Muscle layer of colon (tissue), 2 donors: ENCODE data around the gene DAPK1.

ENCODE experiments used
- H3K27ac ChIP-seq: one replicate; pipeline ENCODE4 v1.7.0; 2013; ENCODE audit warnings: low read depth, mild to moderate bottlenecking, low read length, moderate library complexity
- H3K27me3 ChIP-seq, 2 donors: one replicate each; pipeline ENCODE4 v1.7.0; 2013; ENCODE audit warnings: low read length in 2 of 2, mild to moderate bottlenecking in 2 of 2; ENCODE audit not compliant: insufficient read depth in 2 of 2, control insufficient read depth in 1 of 2
- H3K36me3 ChIP-seq: one replicate; pipeline ENCODE4 v1.7.0; 2013; ENCODE audit warnings: mild to moderate bottlenecking, low read length; ENCODE audit not compliant: insufficient read depth
- H3K4me1 ChIP-seq: one replicate; pipeline ENCODE4 v1.7.0; 2013; ENCODE audit warnings: mild to moderate bottlenecking, low read length; ENCODE audit not compliant: insufficient read depth
- H3K4me3 ChIP-seq, 2 donors: one replicate each; pipeline ENCODE4 v1.7.0; 2013; ENCODE audit warnings: low read length in 2 of 2, low read depth in 1 of 2, mild to moderate bottlenecking in 1 of 2, moderate library complexity in 1 of 2
- H3K9ac ChIP-seq: one replicate; pipeline ENCODE4 v1.7.0; 2013; ENCODE audit warnings: low read length
- H3K9me3 ChIP-seq: one replicate; pipeline ENCODE4 v1.7.0; 2013; ENCODE audit warnings: mild to moderate bottlenecking, low read length
- donor health status: abdominal sarcoma.
- donor health status: Adenocarcinoma of cecum.

Gene DAPK1

DNA sequence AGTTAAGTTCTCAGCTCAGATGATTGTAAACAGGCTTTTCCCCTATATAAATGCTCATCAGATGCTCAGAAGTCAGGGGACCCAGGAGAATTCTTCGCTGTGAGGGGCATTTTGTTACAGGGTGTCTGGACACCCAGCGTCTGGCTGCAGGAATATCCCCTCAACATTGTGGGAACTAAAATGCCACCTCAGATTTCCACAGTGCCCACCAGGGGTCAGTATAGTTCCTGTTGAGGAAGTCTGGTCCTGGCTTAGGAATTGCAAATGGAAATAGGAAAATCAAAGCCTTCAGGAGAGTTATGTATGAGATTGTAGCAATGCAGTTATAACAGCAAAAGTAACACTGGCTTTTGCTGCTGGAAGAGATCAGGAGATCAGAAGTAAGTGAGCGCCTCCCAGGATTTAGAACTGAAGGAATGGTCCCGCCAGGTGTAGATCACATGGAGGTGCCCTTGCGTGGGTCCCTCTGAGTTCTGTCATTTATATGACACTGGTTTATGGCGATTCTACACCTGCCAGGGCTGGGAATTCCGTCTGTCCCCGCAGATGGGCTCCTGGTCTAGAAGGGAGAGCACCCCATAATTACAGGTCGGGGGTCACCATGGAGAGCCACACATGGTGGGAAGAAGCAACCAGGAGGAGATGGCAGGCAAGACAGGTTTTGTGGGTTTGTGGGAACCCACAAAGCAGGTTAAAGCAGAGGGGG, 181.1 kb downstream of the DAPK1 start:
- peaks cover 27% of the 10 kb centered on the region for H3K36me3 ChIP-seq
- no peak overlapping the region for H3K9ac ChIP-seq
- peaks cover 17% of the 10 kb centered on the region for H3K4me1 ChIP-seq
- no peaks in the 10 kb centered on the region for H3K9me3 ChIP-seq
- H3K4me3 ChIP-seq, result no peak overlapping the region
- H3K27me3 ChIP-seq, result no peaks in the 10 kb centered on the region
- no peak overlapping the region for H3K27ac ChIP-seq

DNA sequence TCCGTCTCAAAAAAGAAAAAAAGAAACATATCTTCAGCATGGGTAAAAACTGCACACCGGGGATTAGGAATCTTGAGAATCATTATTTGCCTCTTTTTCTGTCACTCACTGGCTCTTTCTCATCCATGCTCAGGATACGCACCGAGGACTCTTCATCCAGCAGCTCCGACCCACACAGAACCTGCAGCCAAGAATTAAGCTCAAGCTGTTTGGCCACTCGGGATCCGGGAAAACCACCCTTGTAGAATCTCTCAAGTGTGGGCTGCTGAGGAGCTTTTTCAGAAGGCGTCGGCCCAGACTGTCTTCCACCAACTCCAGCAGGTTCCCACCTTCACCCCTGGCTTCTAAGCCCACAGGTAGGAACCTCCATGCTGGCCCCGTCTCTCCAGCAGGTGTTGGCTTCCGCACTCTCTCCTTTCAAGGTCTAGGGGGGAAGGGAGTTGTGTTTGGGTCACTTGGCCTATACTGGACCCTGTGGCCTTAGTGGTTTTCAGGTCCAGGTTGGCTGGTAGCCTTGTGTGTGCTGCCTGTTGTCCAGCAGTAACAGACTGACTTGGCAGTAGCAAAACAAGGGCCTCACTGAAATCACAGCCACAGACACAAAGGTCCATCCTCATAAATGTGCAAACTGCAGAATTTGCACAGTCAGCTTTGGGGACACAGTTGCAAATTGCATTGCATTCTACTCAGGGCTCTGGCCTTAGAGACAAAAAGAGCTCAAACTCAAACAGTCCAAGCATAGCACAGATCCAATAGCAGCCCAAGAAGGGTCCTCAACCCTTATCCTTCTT, 183.8 kb downstream of the DAPK1 start:
- H3K27ac ChIP-seq, result no peak overlapping the region
- peaks cover 21% of the 10 kb centered on the region for H3K36me3 ChIP-seq
- H3K9me3 ChIP-seq, result no peaks in the 10 kb centered on the region
- no peak overlapping the region for H3K4me3 ChIP-seq
- no peak overlapping the region for H3K9ac ChIP-seq
- peaks cover 40% of the 10 kb centered on the region for H3K4me1 ChIP-seq
- no peaks in the 10 kb centered on the region for H3K27me3 ChIP-seq

GRCh38 chr9:87682085-87682484, 184.4 kb downstream of the DAPK1 start:
- no peak overlapping the region for H3K27ac ChIP-seq

DNA sequence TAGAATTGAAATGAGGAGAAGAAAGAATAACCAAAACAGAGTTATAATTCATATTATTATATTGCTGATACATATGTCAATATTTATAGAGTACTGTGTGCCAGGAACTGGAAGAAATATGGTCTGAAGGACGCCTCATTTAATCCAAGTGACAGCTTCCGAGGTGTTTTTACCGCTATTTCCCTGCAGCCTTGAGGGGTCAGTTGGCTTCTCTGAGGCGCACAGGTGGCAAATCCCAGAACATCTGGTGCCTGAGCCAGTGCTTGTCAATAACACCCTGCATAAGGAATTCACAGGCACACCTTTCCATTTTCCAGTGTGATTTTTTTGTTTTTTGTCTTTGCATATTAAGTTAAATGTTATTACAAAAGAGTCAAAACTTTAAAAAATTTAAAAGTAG, 185.0 kb downstream of the DAPK1 start:
- peaks cover 33% of the 10 kb centered on the region for H3K4me1 ChIP-seq
- H3K27me3 ChIP-seq, result no peaks in the 10 kb centered on the region
- no peak overlapping the region for H3K9ac ChIP-seq
- no peak overlapping the region for H3K27ac ChIP-seq
- H3K4me3 ChIP-seq, result no peak overlapping the region
- peaks cover 21% of the 10 kb centered on the region for H3K36me3 ChIP-seq
- H3K9me3 ChIP-seq, result no peaks in the 10 kb centered on the region

More at GRCh38 chr9:87682085-87682484, 184.4 kb downstream of the DAPK1 start:
- Histone ChIP-seq H3K27me3 (no peaks in the 10 kb centered on the region), H3K9ac (no peak overlapping the region), H3K4me3 (no peak overlapping the region), H3K9me3 (no peaks in the 10 kb centered on the region), H3K4me1 (peaks cover 38% of the 10 kb centered on the region), H3K36me3 (peaks cover 21% of the 10 kb centered on the region)

DNA sequence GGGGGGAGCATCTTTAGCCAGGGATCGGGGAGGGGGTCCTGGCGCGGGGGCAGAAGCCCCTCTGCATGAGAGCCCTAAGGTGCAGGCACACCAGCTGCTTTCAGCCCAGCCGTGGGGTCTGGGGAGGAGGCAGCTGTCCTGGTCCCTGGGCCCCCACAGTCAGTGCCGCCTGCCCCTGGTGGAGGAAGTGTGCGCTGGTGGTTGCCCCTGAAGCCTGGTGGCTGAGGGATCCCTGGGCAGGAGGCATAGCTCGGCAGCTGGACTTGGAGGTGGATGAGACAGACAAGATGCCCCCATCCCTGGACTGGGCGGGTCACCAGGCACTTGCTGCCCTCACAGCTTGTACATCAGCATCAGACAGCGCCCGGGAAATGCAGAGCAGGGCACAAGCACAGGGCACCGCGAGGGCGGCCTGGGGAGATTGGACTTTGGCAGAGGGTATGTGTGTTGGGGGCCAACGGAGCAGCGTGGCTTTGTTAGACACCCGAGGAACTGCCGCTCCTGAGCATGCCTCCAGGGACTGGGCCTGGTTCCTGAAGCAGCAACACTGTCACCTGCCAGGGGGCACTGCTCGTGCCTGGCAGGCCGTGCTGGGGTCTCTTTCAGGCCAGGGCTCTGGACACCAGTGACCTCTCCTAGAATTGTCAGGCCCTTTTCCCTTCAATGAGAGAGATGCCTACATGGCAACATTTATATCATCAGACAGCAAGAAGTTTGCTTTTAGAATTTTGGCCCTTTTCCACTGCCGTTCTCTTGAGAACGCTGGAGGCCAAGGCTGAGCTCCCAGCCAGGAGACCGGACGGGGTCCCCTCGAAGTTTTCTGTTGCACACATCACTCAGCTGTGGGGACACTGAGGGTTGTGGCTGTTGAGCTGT, 186.3 kb downstream of the DAPK1 start:
- H3K4me3 ChIP-seq, result no peak overlapping the region
- no peaks in the 10 kb centered on the region for H3K27me3 ChIP-seq
- H3K36me3 ChIP-seq, result peaks cover 21% of the 10 kb centered on the region
- no peaks in the 10 kb centered on the region for H3K9me3 ChIP-seq
- peak overlapping the region; percentile 60 for H3K27ac ChIP-seq
- H3K4me1 ChIP-seq, result peaks cover 28% of the 10 kb centered on the region
- H3K9ac ChIP-seq, result no peak overlapping the region

- H3K4me3 ChIP-seq, result no peak overlapping the region
- H3K9me3 ChIP-seq, result no peaks in the 10 kb centered on the region
- no peaks in the 10 kb centered on the region for H3K27me3 ChIP-seq
- peaks cover 28% of the 10 kb centered on the region for H3K4me1 ChIP-seq
- H3K27ac ChIP-seq, result peak overlapping the region; percentile 60
- H3K9ac ChIP-seq, result peak overlapping the region; percentile 2
- peaks cover 21% of the 10 kb centered on the region for H3K36me3 ChIP-seq
Observed at GRCh38 chr9:87684627-87685219, 187.1 kb downstream of the DAPK1 start.

- Histone ChIP-seq H3K4me1 (peaks cover 28% of the 10 kb centered on the region), H3K9ac (peak overlapping the region; percentile 2), H3K4me3 (no peak overlapping the region), H3K27ac (peak overlapping the region; percentile 60), H3K27me3 (no peaks in the 10 kb centered on the region), H3K36me3 (peaks cover 20% of the 10 kb centered on the region), H3K9me3 (no peaks in the 10 kb centered on the region)
Observed at GRCh38 chr9:87685441-87685840, 187.8 kb downstream of the DAPK1 start.

- H3K36me3 ChIP-seq, result peaks cover 17% of the 10 kb centered on the region
- H3K9me3 ChIP-seq, result no peaks in the 10 kb centered on the region
- H3K27me3 ChIP-seq, result no peaks in the 10 kb centered on the region
- no peak overlapping the region for H3K4me3 ChIP-seq
- H3K27ac ChIP-seq, result no peak overlapping the region
- H3K9ac ChIP-seq, result no peak overlapping the region
- H3K4me1 ChIP-seq, result peaks cover 28% of the 10 kb centered on the region
Observed at GRCh38 chr9:87685871-87686519, 188.3 kb downstream of the DAPK1 start.

DNA sequence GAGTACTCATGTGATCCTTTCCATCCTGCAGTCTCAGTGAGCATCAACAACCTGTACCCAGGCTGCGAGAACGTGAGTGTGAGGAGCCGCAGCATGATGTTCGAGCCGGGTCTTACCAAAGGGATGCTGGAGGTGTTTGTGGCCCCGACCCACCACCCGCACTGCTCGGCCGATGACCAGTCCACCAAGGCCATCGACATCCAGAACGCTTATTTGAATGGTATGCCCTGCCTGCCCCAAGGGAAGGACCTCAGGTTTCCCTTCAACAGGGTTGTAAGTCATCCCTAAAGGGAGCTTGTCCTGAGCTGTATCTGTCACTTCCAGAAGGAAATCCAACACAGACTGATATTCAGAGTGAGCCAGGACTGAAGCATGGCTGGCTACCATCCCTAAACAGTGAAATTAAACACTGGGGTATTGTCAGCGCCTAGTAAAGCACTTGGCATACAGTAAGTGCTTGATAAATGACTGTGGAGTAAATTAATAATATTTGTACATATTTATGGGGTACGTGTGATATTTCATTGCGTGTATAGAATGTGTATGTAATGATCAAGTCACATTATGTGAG, 188.9 kb downstream of the DAPK1 start:
- Histone ChIP-seq H3K4me3 (no peak overlapping the region), H3K4me1 (peaks cover 28% of the 10 kb centered on the region), H3K27me3 (no peaks in the 10 kb centered on the region), H3K9me3 (no peaks in the 10 kb centered on the region), H3K36me3 (peaks cover 11% of the 10 kb centered on the region), H3K9ac (no peak overlapping the region), H3K27ac (no peak overlapping the region)

DNA sequence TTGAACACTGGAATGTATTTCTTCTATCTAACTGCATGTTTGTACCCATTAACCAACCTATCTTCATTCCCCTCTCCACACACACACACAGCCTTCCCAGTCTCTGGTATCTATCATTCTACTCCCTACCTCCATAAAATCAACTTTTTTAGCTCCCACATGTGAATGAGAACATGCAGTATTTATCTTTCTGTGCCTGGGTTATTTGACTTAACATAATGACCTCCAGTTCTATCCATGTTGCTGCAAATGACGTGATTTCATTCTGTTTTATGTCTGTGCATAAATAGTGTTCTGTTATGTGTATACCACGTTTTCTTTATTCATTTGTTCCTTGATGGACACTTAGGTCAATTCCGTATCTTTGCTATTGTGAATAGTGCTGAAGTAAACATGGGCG, 189.5 kb downstream of the DAPK1 start:
- no peaks in the 10 kb centered on the region for H3K27me3 ChIP-seq
- peaks cover 5% of the 10 kb centered on the region for H3K36me3 ChIP-seq
- no peak overlapping the region for H3K9ac ChIP-seq
- peaks cover 28% of the 10 kb centered on the region for H3K4me1 ChIP-seq
- no peaks in the 10 kb centered on the region for H3K9me3 ChIP-seq
- no peak overlapping the region for H3K27ac ChIP-seq
- no peak overlapping the region for H3K4me3 ChIP-seq
